Ramos (cell line): ENCODE results near the gene NPNT.

Source experiments
- in situ Hi-C: fragments of 300-500 bp; cut with MboI; formaldehyde crosslinking; loops from one replicate; pipeline ENCODE4 v1.14.3; 2022; ENCODE audit warnings: low sequenced_read_pairs; ENCODE audit not compliant: unreplicated experiment

NPNT gene

GRCh38 chr4:106011387-106011786, 116.1 kb downstream of the NPNT start:
- in situ Hi-C loops = no loop called here

GRCh38 chr4:106017975-106018374, 122.7 kb downstream of the NPNT start:
- in situ Hi-C loops = no loop called here

GRCh38 chr4:106019771-106020170, 124.5 kb downstream of the NPNT start:
- in situ Hi-C loops = no loop called here
